Fibroblast of lung (primary cell): ENCODE measurements around the gene SCYL1. TPM values are rescaled to one million over a fixed set of nuclear protein-coding genes. Genes with fewer than 3 reads are reported as not detected.

ENCODE experiments used
- DNase-seq, 2 donors: peaks; one replicate each; pipeline versions ENCODE4 v3.0.0 to v3.0.0-alpha.2; 2010; ENCODE audit warnings: low read depth in 2 of 2
- H2AFZ ChIP-seq: 2 replicates; pipeline ENCODE4 v1.5.1; 2012; ENCODE audit warnings: low read length, control low read depth, inconsistent platforms
- H3K27ac ChIP-seq: 2 replicates; pipeline ENCODE4 v1.5.1; 2011; ENCODE audit warnings: low read length, control low read depth; ENCODE audit not compliant: insufficient read depth
- H3K27me3 ChIP-seq: 2 replicates; pipeline ENCODE4 v1.5.1; 2011; ENCODE audit warnings: mild to moderate bottlenecking, low read length; ENCODE audit not compliant: control insufficient read depth, insufficient read depth
- H3K36me3 ChIP-seq: 2 replicates; pipeline ENCODE4 v1.5.1; 2011; ENCODE audit warnings: low read length; ENCODE audit not compliant: control insufficient read depth, insufficient read depth
- H3K4me1 ChIP-seq: 2 replicates; pipeline ENCODE4 v1.5.1; 2011; ENCODE audit warnings: low read length; ENCODE audit not compliant: control insufficient read depth, insufficient read depth; ENCODE audit errors: extremely low read depth
- H3K4me2 ChIP-seq: 2 replicates; pipeline ENCODE4 v1.5.1; 2011; ENCODE audit warnings: low read length, control low read depth; ENCODE audit not compliant: insufficient read depth; ENCODE audit errors: extremely low read depth
- H3K4me3 ChIP-seq, 4 experiments: fragments of 200-600 bp in 1 of 4; sonication (generic) in 1 of 4; replicated peaks in 1 of 4; 2 replicates each; pipeline ENCODE4 v1.5.1; 2011 to 2016; ENCODE audit warnings: low read length in 4 of 4, low read depth in 3 of 4, mild to moderate bottlenecking in 3 of 4, control low read depth in 2 of 4, inconsistent platforms in 1 of 4, mixed read lengths in 1 of 4; ENCODE audit not compliant: insufficient read depth in 1 of 4; ENCODE audit errors: control extremely low read depth in 1 of 4
- H3K79me2 ChIP-seq: 2 replicates; pipeline ENCODE4 v1.5.1; 2012; ENCODE audit warnings: mild to moderate bottlenecking, low read length, inconsistent platforms; ENCODE audit not compliant: control insufficient read depth, insufficient read depth
- H3K9ac ChIP-seq: 2 replicates; pipeline ENCODE4 v1.5.1; 2011; ENCODE audit warnings: mild to moderate bottlenecking, low read length, control low read depth; ENCODE audit not compliant: insufficient read depth
- H3K9me3 ChIP-seq: 2 replicates; pipeline ENCODE4 v1.5.1; 2012; ENCODE audit warnings: low read depth, low read length; ENCODE audit not compliant: control insufficient read depth, insufficient read depth
- H4K20me1 ChIP-seq: 2 replicates; pipeline ENCODE4 v1.5.1; 2011; ENCODE audit warnings: low read length; ENCODE audit not compliant: control insufficient read depth, insufficient read depth; ENCODE audit errors: extremely low read depth
- EZH2 ChIP-seq: IDR thresholded peaks from 2 replicates; pipeline ENCODE4 v1.5.1; 2012; ENCODE audit warnings: low read length, control low read depth, mild to moderate bottlenecking; ENCODE audit errors: missing control alignments
- polyA plus RNA-seq, 2 donors: library from polyadenylated mRNA; depleted of rRNA in 1 of 2; stranded (reverse) in 1 of 2; unstranded in 1 of 2; fragments of >200 nt; gene quantifications; 2 replicates each; pipeline ENCODE4 v1.2.1, GENCODE V29; 2011 to 2012; ENCODE audit warnings: missing spikeins in 1 of 2
- total RNA-seq: library from RNA; depleted of rRNA; stranded (reverse); fragments of >200 nt; gene quantifications from 2 replicates; pipeline ENCODE4 v1.2.1, GENCODE V29; 2014
- TF ChIP-seq, protein P1 (sequence below), 2 donors: IDR thresholded peaks in 1 of 2; conservative IDR thresholded peaks in 1 of 2; 1 replicate in 1 of 2; 2 replicates in 1 of 2; pipeline ENCODE4 v1.5.1; 2011 to 2012; ENCODE audit warnings: low read length in 2 of 2, control low read depth in 1 of 2, inconsistent platforms in 1 of 2, low read depth in 1 of 2, mild to moderate bottlenecking in 1 of 2

Gene SCYL1
- total and polyA plus RNA-seq, 2 donors (not counting 1 experiment from before 2014, with no cell fraction given), result 58.2 to 84.6 TPM

DNA sequence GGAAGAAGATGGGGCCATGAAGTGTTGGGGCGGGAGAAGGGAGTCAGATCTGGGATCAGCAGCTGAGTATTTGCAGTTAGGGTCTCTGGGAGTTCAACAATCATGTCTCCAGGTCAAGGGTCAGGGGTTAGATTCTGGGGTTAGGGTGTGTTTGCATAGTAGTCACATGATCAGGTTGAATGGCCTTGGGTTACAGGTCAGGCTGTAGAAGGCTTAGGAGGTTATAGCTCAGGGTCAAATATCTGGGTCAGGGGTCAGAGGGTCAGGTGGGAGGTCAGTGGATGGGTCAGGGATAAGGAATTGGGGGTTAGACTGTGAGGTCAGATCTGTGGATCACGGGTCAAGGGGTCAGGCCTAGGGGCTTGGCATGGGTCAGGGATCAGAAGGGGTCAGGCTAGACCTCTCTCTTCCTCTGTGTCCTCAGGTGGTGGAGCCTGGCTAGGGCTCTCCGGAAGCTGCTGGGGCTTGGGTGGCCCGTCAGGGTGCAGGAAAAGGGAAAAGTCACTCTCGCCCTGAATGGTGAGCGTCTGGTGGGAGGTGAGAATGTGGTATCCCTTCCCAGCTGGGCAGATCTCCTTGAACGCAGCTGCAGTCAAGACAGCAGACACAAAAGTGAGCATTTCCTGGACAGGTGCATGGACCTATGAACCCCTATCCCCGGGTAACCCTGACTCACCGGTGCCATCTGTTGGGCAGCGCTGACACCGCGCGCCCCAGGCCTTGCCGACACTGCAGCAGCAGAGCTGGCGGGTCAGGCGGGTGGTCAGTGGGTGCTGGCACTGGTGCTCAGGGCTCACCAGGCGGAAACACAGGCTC, 26.9 kb downstream of the SCYL1 start:
- H3K27ac ChIP-seq, result no peak overlapping the region
- DNase-seq, result peak in 1 of 2 donors; percentile 23
- TF ChIP-seq EZH2, result no peak
- TF ChIP-seq, protein P1, sequence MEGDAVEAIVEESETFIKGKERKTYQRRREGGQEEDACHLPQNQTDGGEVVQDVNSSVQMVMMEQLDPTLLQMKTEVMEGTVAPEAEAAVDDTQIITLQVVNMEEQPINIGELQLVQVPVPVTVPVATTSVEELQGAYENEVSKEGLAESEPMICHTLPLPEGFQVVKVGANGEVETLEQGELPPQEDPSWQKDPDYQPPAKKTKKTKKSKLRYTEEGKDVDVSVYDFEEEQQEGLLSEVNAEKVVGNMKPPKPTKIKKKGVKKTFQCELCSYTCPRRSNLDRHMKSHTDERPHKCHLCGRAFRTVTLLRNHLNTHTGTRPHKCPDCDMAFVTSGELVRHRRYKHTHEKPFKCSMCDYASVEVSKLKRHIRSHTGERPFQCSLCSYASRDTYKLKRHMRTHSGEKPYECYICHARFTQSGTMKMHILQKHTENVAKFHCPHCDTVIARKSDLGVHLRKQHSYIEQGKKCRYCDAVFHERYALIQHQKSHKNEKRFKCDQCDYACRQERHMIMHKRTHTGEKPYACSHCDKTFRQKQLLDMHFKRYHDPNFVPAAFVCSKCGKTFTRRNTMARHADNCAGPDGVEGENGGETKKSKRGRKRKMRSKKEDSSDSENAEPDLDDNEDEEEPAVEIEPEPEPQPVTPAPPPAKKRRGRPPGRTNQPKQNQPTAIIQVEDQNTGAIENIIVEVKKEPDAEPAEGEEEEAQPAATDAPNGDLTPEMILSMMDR (conservative IDR thresholded peaks at IDR 0.05 in 1 of 2, IDR thresholded peaks at IDR 0.05 in 1 of 2; ENCODE audit: low read depth in 1 of 2, low read length in 2 of 2), result peak; percentile 27 to 37
- peaks cover 8% of the 10 kb centered on the region for H3K79me2 ChIP-seq
- no peaks in the 10 kb centered on the region for H4K20me1 ChIP-seq
- peaks cover 13% of the 10 kb centered on the region for H3K36me3 ChIP-seq
- no peak overlapping the region for H3K4me2 ChIP-seq
- no peak overlapping the region for H3K9ac ChIP-seq
- no peaks in the 10 kb centered on the region for H3K27me3 ChIP-seq
- peaks cover 21% of the 10 kb centered on the region for H3K4me1 ChIP-seq
- no peak overlapping the region for H2AFZ ChIP-seq
- no peak overlapping the region for H3K4me3 ChIP-seq
- H3K9me3 ChIP-seq, result no peaks in the 10 kb centered on the region

DNA sequence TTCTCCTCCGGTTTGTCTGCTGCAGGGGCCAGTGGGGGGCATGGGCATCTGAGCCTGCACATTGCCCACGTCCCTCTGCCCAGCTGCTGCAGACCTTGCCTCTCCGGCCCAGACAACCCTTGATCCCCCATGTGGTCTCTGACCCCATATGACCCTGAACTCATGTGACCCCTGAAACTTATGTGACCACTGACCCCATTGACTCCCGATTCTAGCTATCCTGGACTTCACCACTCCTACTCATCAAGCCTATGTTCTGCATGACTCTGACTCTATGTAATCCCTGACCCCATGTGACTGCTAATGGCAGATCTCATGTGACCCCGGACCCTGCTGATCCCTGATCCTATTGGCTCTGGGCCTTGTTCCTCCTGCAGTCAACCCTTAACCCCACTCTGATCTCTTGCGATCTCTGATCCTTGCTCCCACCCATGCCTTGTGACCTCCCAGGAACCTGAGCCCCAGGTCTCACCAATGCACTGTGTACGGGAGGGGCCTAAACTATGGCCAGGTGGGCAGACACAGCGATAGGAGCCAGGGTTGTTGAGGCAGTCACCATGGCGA, 27.6 kb downstream of the SCYL1 start:
- no peak for TF ChIP-seq EZH2
- TF ChIP-seq, protein P1 (conservative IDR thresholded peaks at IDR 0.05 in 1 of 2, IDR thresholded peaks at IDR 0.05 in 1 of 2; ENCODE audit: low read depth in 1 of 2, low read length in 2 of 2), result no peak
- Histone ChIP-seq H3K27ac (no peak overlapping the region), H3K4me3 (no peak overlapping the region), H3K4me2 (no peak overlapping the region), H3K9ac (no peak overlapping the region), H3K4me1 (peaks cover 21% of the 10 kb centered on the region), H3K79me2 (peaks cover 14% of the 10 kb centered on the region), H3K9me3 (no peaks in the 10 kb centered on the region), H3K36me3 (peaks cover 12% of the 10 kb centered on the region), H2AFZ (no peak overlapping the region), H3K27me3 (no peaks in the 10 kb centered on the region), H4K20me1 (no peaks in the 10 kb centered on the region)
- no peak for DNase-seq

DNA sequence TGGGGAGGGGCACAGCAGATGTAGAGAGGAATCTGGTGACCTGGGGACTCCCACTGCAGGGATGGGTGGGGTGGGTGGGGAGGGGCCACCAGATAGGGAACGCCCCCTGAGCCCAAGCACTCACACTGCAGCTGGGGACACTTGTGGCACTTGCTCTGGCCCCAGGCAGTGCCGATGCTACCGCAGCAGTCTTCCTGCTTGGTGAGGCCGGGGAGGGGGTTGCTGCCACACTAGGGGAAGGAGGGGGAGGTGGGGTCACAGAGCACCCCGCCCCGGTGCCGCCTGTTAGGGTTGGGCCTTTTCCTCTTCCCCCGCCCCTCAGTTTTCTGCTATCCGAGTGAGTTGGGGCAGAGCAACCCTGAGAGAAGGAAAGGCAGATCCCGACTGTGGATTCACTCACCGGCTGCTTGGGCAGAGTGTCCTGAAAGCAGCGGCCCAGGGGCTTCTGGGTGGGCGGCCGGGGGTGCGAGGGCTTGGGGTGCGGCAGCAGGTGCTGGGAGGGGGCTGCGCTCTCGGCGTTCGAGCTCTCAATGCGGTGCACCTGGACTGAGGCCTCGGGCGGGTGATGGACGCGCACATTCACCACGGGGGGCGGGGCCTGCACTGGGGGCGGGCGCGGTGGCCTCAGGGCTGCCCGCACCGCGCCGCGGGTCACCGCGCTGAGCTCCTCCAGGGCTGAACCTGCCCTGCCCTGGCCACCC, 28.6 kb downstream of the SCYL1 start:
- Histone ChIP-seq H3K4me2 (no peak overlapping the region), H3K9ac (no peak overlapping the region), H3K79me2 (peaks cover 15% of the 10 kb centered on the region), H3K36me3 (peaks cover 10% of the 10 kb centered on the region), H3K4me1 (peaks cover 21% of the 10 kb centered on the region), H4K20me1 (no peaks in the 10 kb centered on the region), H2AFZ (no peak overlapping the region), H3K4me3 (no peak overlapping the region), H3K27ac (no peak overlapping the region), H3K27me3 (no peaks in the 10 kb centered on the region), H3K9me3 (no peaks in the 10 kb centered on the region)
- TF ChIP-seq EZH2, result no peak
- DNase-seq, result no peak
